ENCODE measurements around the gene VPS16. TPM values are rescaled to one million over a fixed set of nuclear protein-coding genes. Genes with fewer than 3 reads are reported as not detected.

Gene VPS16
- polyA plus RNA-seq, 1 donor (not counting 4 experiments of a cell fraction or from before 2014, with no cell fraction given) = 22.7 TPM

GRCh38 chr20:2883726-2884637 is 43.4 kb downstream of the VPS16 start:
- H3K9me3 ChIP-seq (ENCODE audit: control insufficient read depth, low read depth, low read length) = no peaks in the 10 kb centered on the region
- dilution Hi-C loops (cut with MboI; ENCODE audit: extremely low pct_ligation_motif_present, low sequenced_read_pairs) = no loop called here
- H3K4me2 ChIP-seq (ENCODE audit: control insufficient read depth, extremely low read depth, insufficient read depth, low read depth, low read length) = no peak overlapping the region
- H4K20me1 ChIP-seq (ENCODE audit: control insufficient read depth, extremely low read depth, insufficient read depth, low read length) = no peaks in the 10 kb centered on the region
- no peak for DNase-seq (ENCODE audit: low read depth, low spot score)
- H3K27ac ChIP-seq (ENCODE audit: control insufficient read depth, insufficient read depth, low read length) = no peak overlapping the region
- H3K9me1 ChIP-seq (ENCODE audit: control insufficient read depth, extremely low read depth, insufficient read depth, low read length) = no peaks in the 10 kb centered on the region
- H3K4me3 ChIP-seq (ENCODE audit: control insufficient read depth in 2 of 3, extremely low read depth in 1 of 3, insufficient read depth in 2 of 3, low read depth in 1 of 3, low read length in 3 of 3) = no peak overlapping the region
- H3K4me1 ChIP-seq (ENCODE audit: control insufficient read depth, extremely low read depth, insufficient read depth, low read length) = peaks cover 4% of the 10 kb centered on the region
- peaks cover 47% of the 10 kb centered on the region for H3K79me2 ChIP-seq (ENCODE audit: control insufficient read depth, insufficient read depth, low read length)
- no peak overlapping the region for H2AFZ ChIP-seq (ENCODE audit: control insufficient read depth, low read length)
- H3K36me3 ChIP-seq (ENCODE audit: control insufficient read depth in 2 of 2, extremely low read depth in 1 of 2, insufficient read depth in 2 of 2, low read length in 2 of 2) = no peaks in the 10 kb centered on the region
- TF ChIP-seq EZH2 (IDR thresholded peaks at IDR 0.05; ENCODE audit: low read length) (no peak), CTCF (optimal IDR thresholded peaks at IDR 0.05 in 1 of 3, IDR thresholded peaks at IDR 0.05 in 1 of 3, conservative IDR thresholded peaks at IDR 0.05 in 1 of 3; ENCODE audit: extremely low read depth in 1 of 3, insufficient read depth in 2 of 3, low read length in 3 of 3) (no peak)
- FAIRE-seq = no peak
- H3K27me3 ChIP-seq (ENCODE audit: control insufficient read depth, extremely low read depth, insufficient read depth, low read length) = no peaks in the 10 kb centered on the region
- H3K9ac ChIP-seq (ENCODE audit: control insufficient read depth, extremely low read depth, insufficient read depth, low read length) = no peak overlapping the region

- H3K9me3 ChIP-seq (ENCODE audit: control insufficient read depth, low read depth, low read length) = no peaks in the 10 kb centered on the region
- no peak overlapping the region for H3K9ac ChIP-seq (ENCODE audit: control insufficient read depth, extremely low read depth, insufficient read depth, low read length)
- dilution Hi-C loops (cut with MboI; ENCODE audit: extremely low pct_ligation_motif_present, low sequenced_read_pairs) = no loop called here
- H3K79me2 ChIP-seq (ENCODE audit: control insufficient read depth, insufficient read depth, low read length) = peaks cover 42% of the 10 kb centered on the region
- H3K27me3 ChIP-seq (ENCODE audit: control insufficient read depth, extremely low read depth, insufficient read depth, low read length) = no peaks in the 10 kb centered on the region
- no peak for FAIRE-seq
- TF ChIP-seq EZH2 (IDR thresholded peaks at IDR 0.05; ENCODE audit: low read length) = no peak
- TF ChIP-seq CTCF (optimal IDR thresholded peaks at IDR 0.05 in 1 of 3, IDR thresholded peaks at IDR 0.05 in 1 of 3, conservative IDR thresholded peaks at IDR 0.05 in 1 of 3; ENCODE audit: extremely low read depth in 1 of 3, insufficient read depth in 2 of 3, low read length in 3 of 3) = no peak
- H3K36me3 ChIP-seq (ENCODE audit: control insufficient read depth in 2 of 2, extremely low read depth in 1 of 2, insufficient read depth in 2 of 2, low read length in 2 of 2) = no peaks in the 10 kb centered on the region
- no peak overlapping the region for H2AFZ ChIP-seq (ENCODE audit: control insufficient read depth, low read length)
- H3K9me1 ChIP-seq (ENCODE audit: control insufficient read depth, extremely low read depth, insufficient read depth, low read length) = no peaks in the 10 kb centered on the region
- no peak for DNase-seq (ENCODE audit: low read depth, low spot score)
- H3K4me2 ChIP-seq (ENCODE audit: control insufficient read depth, extremely low read depth, insufficient read depth, low read depth, low read length) = no peak overlapping the region
- H4K20me1 ChIP-seq (ENCODE audit: control insufficient read depth, extremely low read depth, insufficient read depth, low read length) = no peaks in the 10 kb centered on the region
- H3K27ac ChIP-seq (ENCODE audit: control insufficient read depth, insufficient read depth, low read length) = no peak overlapping the region
- H3K4me1 ChIP-seq (ENCODE audit: control insufficient read depth, extremely low read depth, insufficient read depth, low read length) = peaks cover 10% of the 10 kb centered on the region
- no peak overlapping the region for H3K4me3 ChIP-seq (ENCODE audit: control insufficient read depth in 2 of 3, extremely low read depth in 1 of 3, insufficient read depth in 2 of 3, low read depth in 1 of 3, low read length in 3 of 3)
Measured at GRCh38 chr20:2887715-2888114, 47.2 kb downstream of the VPS16 start.

All from keratinocyte (primary cell).